Tibial nerve (tissue), 4 donors: ENCODE data around the gene PIEZO2. TPM values are rescaled to one million over a fixed set of nuclear protein-coding genes. Genes with fewer than 3 reads are reported as not detected.
"Not testable (repeated sequence)": the region's sequence is repeated elsewhere in the genome, so short reads cannot be mapped to it uniquely, and the experiment has no call there.

Source experiments
- DNase-seq, 2 donors: peaks; one replicate each; pipeline ENCODE4 v3.0.0-alpha.2; 2019; ENCODE audit warnings: low spot score in 2 of 2
- H3K27ac ChIP-seq, 4 donors: fragments of 200-600 bp; sonication (generic) in 3 of 4; one replicate each; pipeline ENCODE4 v1.5.1; 2017 to 2019; ENCODE audit warnings: mild to moderate bottlenecking in 1 of 4
- H3K27me3 ChIP-seq, 2 donors: fragments of 200-600 bp; sonication (generic) in 1 of 2; one replicate each; pipeline versions ENCODE4 v1.5.1 to v1.6.0; 2017 to 2019
- H3K36me3 ChIP-seq, 3 donors: fragments of 200-600 bp; sonication (generic); one replicate each; pipeline ENCODE4 v1.5.1; 2018 to 2019
- H3K4me1 ChIP-seq, 4 donors: fragments of 200-600 bp; sonication (generic) in 3 of 4; one replicate each; pipeline ENCODE4 v1.5.1; 2017 to 2019
- H3K4me3 ChIP-seq, 4 donors: fragments of 200-600 bp; sonication (generic) in 3 of 4; one replicate each; pipeline ENCODE4 v1.5.1; 2017 to 2019; ENCODE audit warnings: mild to moderate bottlenecking in 1 of 4, moderate library complexity in 1 of 4
- H3K9me3 ChIP-seq, 4 donors: fragments of 200-600 bp; sonication (generic) in 3 of 4; one replicate each; pipeline ENCODE4 v1.5.1; 2017 to 2019
- EP300 ChIP-seq, 2 donors: sonication (generic); formaldehyde crosslinking; IDR thresholded peaks; one replicate each; pipeline ENCODE4 v1.6.1; 2017; ENCODE audit warnings: antibody characterized with exemption in 2 of 2, mild to moderate bottlenecking in 1 of 2
- POLR2A ChIP-seq, 2 donors: fragments of 450-650 bp; IDR thresholded peaks; one replicate each; pipeline ENCODE4 v1.6.1; 2017; ENCODE audit warnings: antibody characterized with exemption in 2 of 2, mild to moderate bottlenecking in 2 of 2, moderate library complexity in 2 of 2
- WGBS, 2 donors: methylation state at CpG; one replicate each; pipeline ENCODE4 v1.1.5; 2018; 5-methylcytosine and 5-hydroxymethylcytosine counted together
- total RNA-seq, 4 donors: library from RNA; depleted of rRNA; stranded (reverse); fragments of >200 nt; gene quantifications; one replicate each; pipeline ENCODE4 v1.1.0, GENCODE V29; 2016
- TF ChIP-seq, protein P1 (sequence below), 5 experiments: fragments of 200-600 bp in 3 of 5; fragments of 450-650 bp in 2 of 5; sonication (generic) in 3 of 5; IDR thresholded peaks; one replicate each; pipeline ENCODE4 v1.5.1; 2016 to 2019; ENCODE audit warnings: antibody characterized with exemption in 5 of 5, mild to moderate bottlenecking in 3 of 5, moderate library complexity in 2 of 5

Gene PIEZO2
- total RNA-seq, 4 donors from 2014 or later, result 17.0 to 27.7 (median 22.3) TPM

DNA sequence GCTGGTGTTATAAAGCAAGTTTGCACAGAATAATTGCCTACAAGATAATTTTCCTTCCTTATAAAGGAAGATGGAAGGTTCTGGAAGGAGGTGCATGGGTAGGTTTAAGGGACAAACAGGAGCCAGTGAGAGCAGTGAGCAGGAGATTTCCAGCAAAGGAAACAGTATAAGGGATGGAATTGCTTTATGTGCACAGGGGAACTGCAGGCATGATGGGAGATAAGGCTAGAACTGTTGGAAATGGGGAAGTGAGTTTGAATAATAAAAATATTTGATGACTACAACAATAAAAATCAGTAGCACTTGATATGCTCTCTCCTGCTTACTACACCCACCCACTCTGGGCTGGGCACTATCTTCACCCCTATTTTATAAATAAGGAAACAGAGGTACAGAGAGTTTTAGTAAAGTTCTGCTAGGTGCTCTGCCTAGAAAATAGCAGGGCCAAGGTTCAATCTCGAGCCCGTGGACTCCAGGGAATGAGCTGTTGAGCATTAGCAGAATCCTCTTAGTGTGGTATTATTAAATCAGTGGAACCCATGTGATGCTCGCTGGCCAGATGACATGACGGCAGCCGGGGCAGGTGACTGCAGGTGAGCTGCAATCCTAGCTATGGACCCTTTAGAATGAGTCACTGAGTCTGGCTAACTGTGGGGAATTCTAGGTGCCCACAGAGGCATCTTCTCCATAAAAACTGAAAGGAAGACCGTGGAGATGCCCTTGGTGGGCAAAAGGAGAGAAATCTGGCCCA is 302.5 kb downstream of the PIEZO2 start:
- TF ChIP-seq EP300 (IDR thresholded peaks at IDR 0.05) (no peak), POLR2A (IDR thresholded peaks at IDR 0.05) (no peak)
- TF ChIP-seq, protein P1, sequence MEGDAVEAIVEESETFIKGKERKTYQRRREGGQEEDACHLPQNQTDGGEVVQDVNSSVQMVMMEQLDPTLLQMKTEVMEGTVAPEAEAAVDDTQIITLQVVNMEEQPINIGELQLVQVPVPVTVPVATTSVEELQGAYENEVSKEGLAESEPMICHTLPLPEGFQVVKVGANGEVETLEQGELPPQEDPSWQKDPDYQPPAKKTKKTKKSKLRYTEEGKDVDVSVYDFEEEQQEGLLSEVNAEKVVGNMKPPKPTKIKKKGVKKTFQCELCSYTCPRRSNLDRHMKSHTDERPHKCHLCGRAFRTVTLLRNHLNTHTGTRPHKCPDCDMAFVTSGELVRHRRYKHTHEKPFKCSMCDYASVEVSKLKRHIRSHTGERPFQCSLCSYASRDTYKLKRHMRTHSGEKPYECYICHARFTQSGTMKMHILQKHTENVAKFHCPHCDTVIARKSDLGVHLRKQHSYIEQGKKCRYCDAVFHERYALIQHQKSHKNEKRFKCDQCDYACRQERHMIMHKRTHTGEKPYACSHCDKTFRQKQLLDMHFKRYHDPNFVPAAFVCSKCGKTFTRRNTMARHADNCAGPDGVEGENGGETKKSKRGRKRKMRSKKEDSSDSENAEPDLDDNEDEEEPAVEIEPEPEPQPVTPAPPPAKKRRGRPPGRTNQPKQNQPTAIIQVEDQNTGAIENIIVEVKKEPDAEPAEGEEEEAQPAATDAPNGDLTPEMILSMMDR (IDR thresholded peaks at IDR 0.05), result no peak
- Histone ChIP-seq H3K4me3 (no peak overlapping the region), H3K36me3 (no peaks in the 10 kb centered on the region), H3K27ac (no peak overlapping the region), H3K4me1 (peaks cover 0 to 14% (median 0%) of the 10 kb centered on the region in 4 donors), H3K9me3 (no peaks in the 10 kb centered on the region), H3K27me3 (no peaks in the 10 kb centered on the region)
- no peak for DNase-seq
- 85 to 87% methylated on average over 6 of the region's 6 CpGs for WGBS, 2 donors

DNA sequence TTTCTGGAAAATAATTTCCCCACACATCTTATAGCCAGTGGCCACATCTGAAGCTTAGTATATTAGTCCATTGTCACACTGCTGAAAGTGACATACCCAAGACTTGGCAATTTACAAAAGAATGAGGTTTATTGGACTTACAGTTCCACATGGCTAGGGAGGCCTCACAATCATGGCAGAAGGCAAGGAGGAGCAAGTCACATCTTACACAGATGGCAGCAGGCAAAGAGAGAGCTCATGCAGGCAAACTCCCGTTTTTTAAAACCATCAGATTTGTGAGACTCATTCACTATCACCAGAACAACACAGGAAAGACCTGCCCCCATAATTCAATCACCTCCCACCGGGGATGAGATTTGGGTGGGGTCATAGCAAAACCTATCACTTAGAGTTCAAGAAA is 303.3 kb downstream of the PIEZO2 start:
- not testable (repeated sequence) for H3K9me3 ChIP-seq, DNase-seq, H3K4me3 ChIP-seq, H3K27ac ChIP-seq, H3K27me3 ChIP-seq, H3K36me3 ChIP-seq, H3K4me1 ChIP-seq
- 93 to 94% methylated on average over 2 of the region's 2 CpGs for WGBS, 2 donors

DNA sequence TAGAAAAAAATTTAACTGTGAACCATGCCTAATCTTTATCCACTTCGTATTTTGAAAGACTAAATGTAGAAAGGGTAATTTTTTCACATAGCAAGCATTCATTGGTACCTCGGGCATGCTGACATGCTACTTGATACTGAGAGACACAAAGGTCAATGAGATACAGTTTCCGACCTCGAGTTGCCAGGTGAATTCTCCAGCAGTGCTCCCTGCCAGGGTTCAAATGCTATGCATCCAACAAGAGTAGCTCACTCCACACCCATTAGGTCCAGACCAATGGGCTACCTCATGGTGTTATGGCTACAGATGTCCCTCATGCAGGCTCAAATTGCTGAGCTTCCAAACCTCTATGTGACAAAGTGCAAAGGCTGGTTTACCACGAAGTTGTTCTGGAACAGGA is 305.8 kb downstream of the PIEZO2 start:
- no peaks in the 10 kb centered on the region for H3K27me3 ChIP-seq
- no peaks in the 10 kb centered on the region for H3K9me3 ChIP-seq
- no peak overlapping the region for H3K27ac ChIP-seq
- no peaks in the 10 kb centered on the region for H3K36me3 ChIP-seq
- 75 to 81% methylated on average over 5 of the region's 5 CpGs for WGBS, 2 donors
- peaks cover 0 to 5% (median 0%) of the 10 kb centered on the region in 4 donors for H3K4me1 ChIP-seq
- TF ChIP-seq, protein P1 (IDR thresholded peaks at IDR 0.05), result no peak
- TF ChIP-seq POLR2A (IDR thresholded peaks at IDR 0.05) (no peak), EP300 (IDR thresholded peaks at IDR 0.05) (no peak)
- no peak overlapping the region for H3K4me3 ChIP-seq
- no peak for DNase-seq

DNA sequence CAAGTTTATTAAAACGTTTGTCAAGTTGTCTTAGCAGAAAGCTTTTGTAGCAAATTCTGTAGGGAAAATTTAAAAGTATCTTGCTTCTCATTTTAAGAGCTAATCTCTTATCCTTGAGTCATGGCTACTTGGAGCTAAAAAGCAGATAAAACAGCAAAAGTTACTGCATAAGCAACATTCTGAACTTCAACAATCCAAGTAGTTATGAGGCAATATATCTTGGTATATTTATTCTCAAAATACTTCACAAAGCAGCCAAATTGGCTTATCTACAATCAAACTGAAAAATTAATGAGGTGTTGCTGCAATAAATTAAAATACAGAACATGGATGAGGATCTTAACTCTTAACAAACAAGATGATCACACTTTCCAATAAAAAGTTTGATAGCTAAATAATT is 306.5 kb downstream of the PIEZO2 start:
- H3K9me3 ChIP-seq, result no peaks in the 10 kb centered on the region
- no peak overlapping the region for H3K4me3 ChIP-seq
- DNase-seq, result no peak
- WGBS, 2 donors, result 35 to 45% methylated on average over 1 of the region's 1 CpG
- no peaks in the 10 kb centered on the region for H3K4me1 ChIP-seq
- no peak overlapping the region for H3K27ac ChIP-seq
- H3K36me3 ChIP-seq, result no peaks in the 10 kb centered on the region
- H3K27me3 ChIP-seq, result no peaks in the 10 kb centered on the region
- TF ChIP-seq EP300 (IDR thresholded peaks at IDR 0.05), result no peak
- no peak for TF ChIP-seq POLR2A (IDR thresholded peaks at IDR 0.05)
- TF ChIP-seq, protein P1 (IDR thresholded peaks at IDR 0.05), result no peak

DNA sequence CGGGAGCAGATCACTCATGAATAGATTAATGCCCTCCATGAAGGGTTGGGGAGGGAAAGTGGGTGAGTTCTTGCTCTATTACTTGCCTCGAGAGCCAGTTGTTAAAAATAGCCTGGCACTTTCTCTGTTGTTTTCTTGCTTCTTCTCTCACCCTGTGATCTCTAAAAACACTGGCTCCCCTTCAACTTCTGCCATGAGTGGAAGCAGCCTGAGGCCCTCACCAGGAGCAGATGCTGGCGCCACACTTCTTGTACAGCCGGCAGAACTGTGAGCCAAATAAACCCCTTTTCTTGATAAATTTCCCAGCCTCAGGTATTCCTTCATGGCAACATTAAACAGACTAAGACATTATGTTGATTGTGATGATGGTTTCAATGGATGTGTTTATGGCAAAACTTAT is 307.0 kb downstream of the PIEZO2 start:
- H3K27ac ChIP-seq, result no peak overlapping the region
- DNase-seq, result no peak
- H3K4me1 ChIP-seq, result no peaks in the 10 kb centered on the region
- H3K36me3 ChIP-seq, result no peaks in the 10 kb centered on the region
- TF ChIP-seq POLR2A (IDR thresholded peaks at IDR 0.05) (no peak), EP300 (IDR thresholded peaks at IDR 0.05) (no peak)
- TF ChIP-seq, protein P1 (IDR thresholded peaks at IDR 0.05), result no peak
- WGBS, 2 donors, result 64 to 78% methylated on average over 4 of the region's 4 CpGs
- H3K4me3 ChIP-seq, result no peak overlapping the region
- H3K27me3 ChIP-seq, result no peaks in the 10 kb centered on the region
- no peaks in the 10 kb centered on the region for H3K9me3 ChIP-seq
